Metanephros (tissue), 1 donor: Measurements from ENCODE around the gene ELF4. TPM values are rescaled to one million over a fixed set of nuclear protein-coding genes. Genes with fewer than 3 reads are reported as not detected.

Experiments used
- total RNA-seq: library from RNA; depleted of rRNA; stranded (reverse); fragments of >200 nt; gene quantifications from one replicate; pipeline ENCODE4 v1.2.3, GENCODE V29; 2014

The ELF4 gene
- 9.5 TPM for total RNA-seq

DNA sequence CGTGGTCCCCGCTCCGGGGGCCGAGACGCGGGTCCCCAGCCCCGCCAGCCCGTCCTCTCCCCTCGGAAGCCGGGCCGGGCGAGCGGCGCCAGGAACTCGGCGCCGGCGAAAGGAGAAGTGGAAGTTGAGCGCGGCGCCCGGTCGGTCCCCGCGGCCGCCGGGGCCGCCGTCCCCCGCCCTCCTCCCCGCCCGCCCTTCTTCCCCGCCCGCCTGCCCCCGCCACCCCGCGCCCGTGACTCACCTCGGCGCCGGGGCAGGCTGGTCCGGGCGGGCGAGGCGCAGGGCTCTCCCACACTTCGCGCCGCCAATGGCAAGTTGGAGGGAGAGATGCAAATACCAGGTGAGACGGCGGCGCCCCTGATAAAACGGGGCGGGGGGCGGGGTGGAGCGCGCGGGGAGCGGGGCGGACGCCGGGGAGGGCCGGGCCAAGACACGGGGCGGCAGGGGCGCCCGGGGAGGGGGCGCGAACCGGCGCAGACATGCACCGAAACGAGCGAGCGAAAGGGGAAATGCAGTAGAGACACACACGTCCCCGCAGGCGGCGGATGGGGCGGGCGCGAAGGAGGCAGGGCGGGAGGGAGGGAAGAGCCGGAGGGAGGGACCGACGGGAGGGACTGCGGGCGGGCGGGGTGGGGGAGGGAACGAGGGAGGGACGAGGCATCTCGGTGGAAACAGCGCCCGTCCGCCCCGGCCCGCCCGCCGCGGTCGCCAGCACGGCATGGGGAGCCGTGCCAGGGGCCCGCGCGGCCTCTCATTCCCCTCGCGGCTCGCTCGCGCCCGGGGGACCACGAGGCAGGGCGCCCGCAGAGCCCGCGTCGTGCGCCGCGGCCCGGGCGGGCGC lies at the start of gene ELF4:
ELF4 (minus strand) TSS at position 119 of the 841 bp plus-strand sequence. CDS start 29,167 bp downstream, outside the sequence.

Other genes starting within 250 kb of the ELF4 start
- 8.5 TPM for gene UTP14A, start 204.3 kb downstream of the ELF4 start, total RNA-seq
- 11.6 TPM for gene BCORL1, start 127.9 kb downstream of the ELF4 start, total RNA-seq
- 22.6 TPM for gene AIFM1, start 55.3 kb upstream of the ELF4 start, total RNA-seq
- 1.3 TPM for gene RAB33A, start 61.5 kb upstream of the ELF4 start, total RNA-seq
- 6.0 TPM for gene ZNF280C, start 158.4 kb upstream of the ELF4 start, total RNA-seq
- gene SLC25A14, start 229.4 kb upstream of the ELF4 start, total RNA-seq: 15.1 TPM